COR-L47 (cell line): Measurements from ENCODE around the gene SERPINA4.

Source experiments
- DNase-seq: peaks from one replicate; lab custom pipeline; 2025; lab: John Stamatoyannopoulos, UW

The SERPINA4 gene

DNA sequence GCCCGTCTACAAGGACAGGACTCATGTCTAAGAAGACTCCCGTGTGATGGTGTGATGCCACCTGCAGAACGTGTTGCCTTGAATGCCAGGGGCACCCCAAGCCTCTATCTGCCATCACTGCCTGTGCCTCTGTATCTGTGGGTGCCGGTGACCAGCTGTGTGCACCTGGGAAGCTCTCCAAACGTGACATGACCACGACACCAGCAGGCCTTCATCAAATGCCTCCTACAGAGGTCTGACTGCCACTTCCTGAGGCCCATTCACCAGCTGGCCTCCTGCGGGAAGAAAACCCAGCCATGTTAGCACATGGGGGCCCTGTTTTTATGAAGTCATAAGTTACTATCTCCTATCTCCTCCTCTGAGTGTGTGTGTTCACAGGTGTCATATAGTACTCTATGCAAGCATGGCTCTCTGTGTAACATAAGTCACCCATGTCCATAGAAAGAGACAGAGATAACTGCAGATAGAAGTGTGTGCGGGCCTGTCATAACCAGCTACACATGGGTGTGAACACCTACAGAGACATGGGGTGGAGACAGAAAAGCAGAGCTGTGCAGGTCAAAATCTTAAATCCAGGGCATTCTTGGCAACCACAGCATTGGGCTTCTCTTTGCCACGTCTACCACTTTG is 18.3 kb upstream of the SERPINA4 start:
- DNase-seq = no peak

DNA sequence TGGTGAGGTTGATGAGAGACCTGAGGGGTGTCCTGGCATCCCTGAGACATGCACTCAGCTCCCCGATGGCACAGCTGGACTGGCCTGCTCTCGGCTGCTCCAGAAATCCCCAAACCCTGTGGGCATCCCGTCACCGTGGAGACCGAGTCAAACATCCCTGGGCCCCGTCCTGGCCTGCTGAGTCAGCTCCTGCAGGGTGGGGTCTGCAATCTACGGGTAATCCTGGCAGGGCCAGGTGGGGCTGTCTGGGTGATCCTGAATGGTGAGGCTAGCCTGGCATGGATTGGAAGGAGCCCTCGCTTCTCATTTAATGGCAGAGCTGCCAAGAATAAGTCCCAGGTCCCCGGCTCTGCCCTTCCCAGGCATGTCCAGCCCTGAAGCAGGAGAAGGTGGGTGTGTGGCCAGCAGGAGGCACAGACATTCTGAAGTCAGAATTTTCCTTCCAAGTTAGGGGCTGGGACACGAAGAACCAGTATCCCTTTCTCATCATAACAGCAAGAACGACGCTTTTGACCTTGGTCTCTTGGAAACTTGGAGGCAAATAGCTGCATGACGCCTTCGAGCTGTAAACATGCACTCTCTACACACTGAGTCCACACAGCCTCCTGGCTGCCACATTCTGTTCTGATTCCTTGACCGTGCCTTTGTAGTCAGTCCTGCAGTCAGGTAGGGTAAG is 17.7 kb upstream of the SERPINA4 start:
- no peak for DNase-seq

DNA sequence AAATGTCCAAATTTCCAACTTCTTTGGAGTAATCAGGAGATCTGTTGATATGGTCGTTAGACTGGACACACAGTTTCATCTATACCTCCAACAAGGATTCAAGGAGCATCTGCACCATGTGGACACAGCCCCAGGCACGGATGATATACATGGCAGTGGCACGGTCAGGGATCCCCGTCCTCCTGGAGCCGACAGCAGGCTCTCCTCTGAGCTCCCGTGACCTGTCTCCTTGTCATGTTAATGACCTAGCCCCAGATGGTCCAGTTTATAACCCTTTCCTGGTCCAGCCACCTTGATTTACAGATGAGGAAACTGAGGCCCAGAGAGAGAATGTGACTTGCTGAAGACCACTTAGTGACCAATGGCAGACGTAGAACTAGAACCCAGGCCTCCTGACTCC is 16.5 kb upstream of the SERPINA4 start:
- no peak for DNase-seq

DNA sequence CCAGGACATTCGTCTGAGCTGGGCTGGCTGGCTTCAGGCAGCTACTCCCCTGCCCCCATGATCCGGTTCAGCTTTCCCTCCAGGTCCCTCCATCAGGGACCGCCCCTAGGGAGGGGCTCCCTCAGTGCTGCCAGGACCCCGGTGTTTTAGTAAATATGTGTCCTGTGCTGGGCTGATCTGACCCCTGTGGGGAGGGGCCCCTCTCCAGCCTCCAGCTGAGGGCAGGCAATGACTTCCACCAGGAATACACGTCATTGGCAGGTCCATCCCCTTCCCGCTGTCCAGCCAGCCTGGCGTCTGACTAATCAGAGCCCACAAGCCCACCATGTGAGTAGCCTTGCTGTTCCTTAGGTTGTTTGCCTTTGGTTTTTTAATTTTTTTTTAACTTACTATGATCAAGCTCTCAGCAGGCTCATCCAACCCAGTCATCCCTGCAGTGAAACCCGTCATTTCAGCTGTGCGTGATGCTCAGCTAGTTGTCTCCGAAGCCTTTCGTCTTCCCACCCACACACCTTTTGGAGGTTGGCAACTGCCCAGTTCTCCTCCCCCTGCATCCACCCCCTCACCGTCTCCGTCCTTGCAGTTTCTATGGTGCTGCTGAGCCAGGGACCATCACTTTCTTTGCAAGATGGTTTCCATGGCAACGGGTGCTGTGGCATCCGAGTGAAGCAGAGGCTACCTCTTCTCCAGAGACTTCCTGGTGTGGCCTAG is 16.0 kb upstream of the SERPINA4 start:
- DNase-seq = peak; percentile 68

DNA sequence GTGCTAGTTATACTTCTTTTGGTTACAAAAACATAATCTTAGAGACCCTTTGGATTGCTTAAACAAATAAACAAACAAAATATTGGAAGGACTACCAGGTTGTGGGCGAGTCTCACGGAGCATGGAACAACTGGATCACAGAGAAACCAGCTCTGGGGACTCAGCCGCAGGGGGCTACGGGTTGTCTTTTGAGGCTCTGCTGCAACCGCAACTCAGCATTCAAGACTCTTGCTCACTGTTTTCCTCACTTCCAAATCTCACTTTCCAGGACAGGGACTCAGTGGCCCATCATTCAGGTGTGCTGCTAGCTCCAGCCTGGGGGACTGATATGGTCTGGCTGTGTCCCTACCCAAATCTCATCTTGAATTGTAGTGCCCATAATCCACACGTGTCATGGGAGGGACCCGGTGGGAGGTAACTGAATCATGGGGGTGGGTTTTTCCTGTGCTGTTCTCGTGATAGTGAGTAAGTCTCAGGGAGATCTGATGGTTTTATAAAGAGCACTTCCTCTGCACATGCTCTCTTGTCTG is 14.0 kb upstream of the SERPINA4 start:
- no peak for DNase-seq

DNA sequence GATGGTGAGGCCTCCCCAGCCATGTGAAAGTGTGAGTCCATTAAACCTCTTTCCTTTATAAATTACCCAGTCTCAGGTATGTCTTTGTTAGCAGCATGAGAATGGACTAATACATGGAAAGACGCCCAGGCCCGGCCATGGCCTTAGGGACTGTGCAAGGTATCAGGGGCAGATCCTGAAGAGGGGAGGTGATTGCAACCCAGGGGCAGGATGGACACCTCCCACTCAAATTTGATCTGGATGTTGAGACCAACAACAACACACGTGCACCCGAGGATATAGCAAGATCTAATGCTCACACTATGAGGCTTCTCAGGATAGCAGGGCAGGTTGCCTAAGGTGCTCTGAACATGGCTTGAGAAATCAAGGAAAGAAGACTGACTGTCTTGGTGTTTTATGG is 13.5 kb upstream of the SERPINA4 start:
- no peak for DNase-seq

DNA sequence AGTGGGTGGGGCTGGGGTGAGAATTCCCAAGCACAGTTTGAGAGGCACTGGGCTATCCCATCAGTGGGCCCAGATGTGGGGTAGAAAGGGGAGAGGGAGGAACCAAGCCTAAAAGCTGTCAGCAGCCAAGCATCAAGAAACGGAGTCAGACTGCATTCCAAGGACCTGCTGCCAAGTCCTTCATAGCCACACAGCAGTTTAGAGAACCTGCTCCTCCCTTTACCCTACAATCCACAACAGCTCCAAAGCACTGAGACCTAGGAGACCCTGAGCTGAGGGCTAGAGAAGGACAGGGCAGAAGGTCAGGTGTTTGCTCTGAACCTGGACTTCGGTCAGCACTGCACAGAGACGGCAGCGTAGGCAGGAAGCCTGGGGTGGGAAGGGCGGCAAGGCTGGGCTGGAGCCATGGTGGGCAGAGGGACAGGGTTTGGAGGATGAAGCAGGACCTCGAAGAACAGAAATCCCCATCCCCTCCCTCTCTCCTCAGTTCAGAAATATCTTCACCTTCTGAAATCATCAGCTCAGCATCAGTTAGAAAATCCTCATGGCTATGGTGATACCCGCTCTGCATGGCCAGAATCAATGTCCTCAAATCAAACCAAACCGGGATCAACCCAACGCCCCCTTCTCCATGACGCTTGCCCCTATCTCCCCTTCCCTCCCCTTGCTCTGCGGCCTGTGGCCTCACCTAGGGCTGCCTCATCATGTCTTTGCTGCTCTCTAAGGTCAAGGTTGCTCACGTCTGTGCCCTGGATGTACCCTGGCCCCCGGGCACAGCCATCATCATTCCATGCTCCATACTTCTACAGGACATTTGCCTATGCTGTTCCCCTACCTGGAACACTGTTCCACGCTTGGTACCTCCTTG is 12.9 kb upstream of the SERPINA4 start:
- no peak for DNase-seq

DNA sequence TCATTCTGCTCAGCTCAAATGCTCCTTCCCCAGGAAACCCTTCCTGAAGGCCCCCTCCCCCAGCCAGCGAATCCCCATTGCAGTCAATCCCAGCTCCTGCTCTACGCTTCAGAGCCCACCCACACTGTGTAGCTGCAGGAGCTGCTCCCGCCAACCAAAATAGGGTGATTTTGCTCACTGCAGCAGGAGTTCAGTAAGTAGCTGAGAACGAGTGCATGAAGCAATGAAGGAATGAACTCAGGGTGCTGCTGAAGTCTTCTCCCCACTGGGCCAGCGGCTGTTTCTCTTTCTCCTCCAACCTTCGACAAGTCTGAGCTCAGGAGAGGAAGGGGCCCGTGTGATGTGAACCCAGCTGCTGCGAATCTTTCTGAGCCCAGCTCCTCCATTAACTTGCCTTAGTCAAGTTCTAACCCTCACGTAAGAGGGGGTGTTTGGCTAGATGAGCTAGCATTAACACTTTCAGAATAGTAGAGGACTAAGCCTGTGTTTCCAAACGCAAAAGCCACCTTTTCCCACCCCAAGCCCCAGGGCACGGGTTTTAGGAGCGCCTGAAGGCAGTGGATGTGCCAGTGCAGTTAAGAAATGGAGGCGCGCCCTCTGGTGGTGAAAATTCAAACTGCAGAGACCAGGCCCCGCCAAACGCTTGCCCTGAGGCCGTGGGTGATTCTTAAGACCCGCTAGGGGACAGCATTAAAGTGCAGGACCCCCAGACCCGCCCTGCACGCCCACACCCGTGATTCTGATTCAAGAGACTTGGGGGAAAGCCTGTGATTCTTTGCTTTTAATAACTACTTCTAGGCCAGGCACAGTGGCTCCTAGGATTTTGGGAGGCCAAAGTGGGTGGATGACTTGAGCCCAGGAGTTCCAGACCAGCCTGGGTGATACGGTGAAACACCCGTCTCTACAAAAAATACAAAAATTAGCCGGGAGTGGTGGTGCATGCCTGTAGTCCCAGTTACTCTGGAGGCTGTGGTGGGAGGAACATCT is 11.9 kb upstream of the SERPINA4 start:
- DNase-seq = peak; percentile 55

DNA sequence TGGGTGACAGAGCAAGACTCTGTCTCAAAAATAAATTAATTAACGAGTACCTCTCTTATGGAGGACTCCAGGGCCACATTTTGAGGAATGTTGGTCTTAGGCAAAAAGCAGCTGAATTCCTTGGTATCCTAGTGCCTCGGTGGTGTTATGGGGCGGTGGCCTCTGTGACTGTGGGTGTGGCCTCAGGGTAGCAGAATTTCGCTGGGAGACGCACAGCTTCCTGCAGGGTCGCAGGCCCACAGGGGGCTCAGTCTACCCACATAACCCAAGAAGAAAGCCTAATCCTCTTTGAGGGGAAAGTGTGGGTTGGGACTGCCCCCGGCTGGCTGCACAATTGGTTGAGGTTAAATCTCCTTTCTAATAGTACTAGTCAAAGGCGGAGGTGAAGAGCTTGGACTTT is 11.2 kb upstream of the SERPINA4 start:
- DNase-seq = no peak

DNA sequence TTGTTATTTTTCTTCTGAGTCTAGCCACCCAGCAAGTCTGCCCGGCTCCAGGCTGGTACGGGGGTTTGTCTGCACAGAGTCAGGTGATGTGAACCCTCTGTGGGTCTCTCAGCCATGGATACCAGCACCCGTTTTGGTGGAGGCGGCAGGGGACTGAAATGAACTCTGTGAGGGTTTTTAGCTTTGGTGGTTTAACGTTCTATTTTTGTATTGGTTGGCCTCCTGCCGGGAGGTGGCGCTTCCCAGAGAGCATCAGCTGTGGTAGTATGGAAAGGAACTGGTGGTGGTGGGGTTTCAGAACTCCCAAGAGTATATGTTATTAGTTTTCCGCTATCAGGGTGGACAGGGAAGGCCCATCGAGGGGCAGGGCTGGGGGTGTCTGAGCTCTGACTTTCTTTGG is 5.3 kb upstream of the SERPINA4 start:
- DNase-seq = no peak

DNA sequence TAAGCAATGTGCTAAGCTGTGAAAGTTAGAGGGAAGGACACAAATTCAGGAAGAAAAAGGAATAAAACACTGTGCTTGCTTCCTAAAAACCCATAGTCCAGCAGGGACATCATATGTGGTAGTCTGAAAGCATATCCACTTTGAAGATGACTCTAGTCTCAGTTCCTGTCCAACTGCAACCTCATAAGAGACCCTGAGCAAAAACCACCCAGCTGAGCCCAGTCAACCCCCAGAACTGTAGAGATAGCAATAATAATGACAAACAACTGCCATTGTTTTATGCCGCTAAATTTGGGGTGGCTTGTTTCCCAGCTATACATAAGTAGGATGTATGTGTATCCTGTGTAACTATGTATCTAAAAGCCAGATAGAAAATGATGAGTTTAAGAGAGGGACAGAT is 3.9 kb upstream of the SERPINA4 start:
- no peak for DNase-seq

DNA sequence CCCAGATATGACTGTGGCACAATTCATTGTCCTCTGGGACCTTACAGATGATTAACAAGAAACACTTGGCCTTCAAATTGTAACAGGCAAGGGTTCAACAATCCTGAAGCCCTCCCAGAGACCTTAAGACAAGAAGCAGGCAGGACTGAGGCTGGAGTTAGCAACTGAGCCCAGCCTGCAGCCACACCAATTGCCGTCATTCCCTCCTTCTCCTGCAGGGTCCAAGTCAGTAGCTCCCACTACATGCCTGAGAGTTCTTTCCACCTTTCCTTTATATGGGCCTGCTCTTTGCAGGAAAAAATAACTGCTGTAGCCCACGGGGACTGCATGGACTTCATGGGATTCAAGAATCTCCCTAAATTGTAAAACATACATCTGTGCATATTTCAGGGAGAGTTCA is 2.4 kb upstream of the SERPINA4 start:
- no peak for DNase-seq

DNA sequence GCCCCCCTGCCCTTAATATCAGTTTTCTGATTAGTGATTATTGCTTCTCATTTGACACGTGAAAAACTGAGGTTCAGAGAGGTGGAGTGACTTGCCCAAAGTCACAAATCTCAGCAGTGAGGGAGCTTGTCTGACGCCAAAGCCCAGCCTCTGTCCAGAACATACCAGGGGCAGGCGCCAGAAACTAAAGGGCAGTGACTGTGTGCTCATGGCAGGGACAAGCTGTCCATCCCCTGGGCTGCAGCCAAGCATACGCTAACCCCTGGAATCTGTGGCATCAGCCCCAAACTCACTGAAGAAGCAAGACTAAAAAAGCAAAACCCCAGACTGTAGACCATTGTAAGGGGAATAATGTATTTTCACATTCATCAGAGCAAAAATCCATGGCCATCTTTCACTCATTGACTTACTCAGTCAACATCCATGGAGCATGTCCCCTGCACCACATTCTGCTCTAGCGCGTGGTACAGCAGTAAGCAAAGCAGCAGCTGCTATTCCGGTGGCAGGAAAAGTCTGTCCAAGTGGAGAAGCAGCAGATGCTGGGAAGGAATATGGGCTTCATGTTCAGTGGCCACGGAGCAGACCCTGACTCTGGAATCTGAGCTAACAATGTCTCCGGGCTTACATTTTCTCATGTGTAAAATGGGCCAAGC is 1.5 kb upstream of the SERPINA4 start:
- DNase-seq = no peak

DNA sequence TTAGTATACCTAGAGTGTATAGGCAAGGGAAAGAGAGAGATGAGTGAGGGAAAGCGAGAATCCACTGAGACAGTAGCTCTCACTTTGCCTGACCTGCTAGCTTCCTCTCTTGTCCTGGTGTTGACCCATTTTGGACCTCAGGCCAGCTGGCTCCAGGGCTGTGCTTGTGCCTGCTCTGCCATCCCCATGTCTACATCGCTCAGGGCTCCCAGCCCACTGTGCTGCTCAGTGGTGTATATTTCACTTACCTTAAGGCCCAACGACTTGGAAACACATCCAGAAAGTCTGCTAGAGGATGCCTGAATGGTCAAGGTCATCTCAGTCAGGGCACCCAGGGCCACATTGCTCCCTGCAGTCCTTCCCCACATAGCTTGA is 964 bp upstream of the SERPINA4 start:
- no peak for DNase-seq

DNA sequence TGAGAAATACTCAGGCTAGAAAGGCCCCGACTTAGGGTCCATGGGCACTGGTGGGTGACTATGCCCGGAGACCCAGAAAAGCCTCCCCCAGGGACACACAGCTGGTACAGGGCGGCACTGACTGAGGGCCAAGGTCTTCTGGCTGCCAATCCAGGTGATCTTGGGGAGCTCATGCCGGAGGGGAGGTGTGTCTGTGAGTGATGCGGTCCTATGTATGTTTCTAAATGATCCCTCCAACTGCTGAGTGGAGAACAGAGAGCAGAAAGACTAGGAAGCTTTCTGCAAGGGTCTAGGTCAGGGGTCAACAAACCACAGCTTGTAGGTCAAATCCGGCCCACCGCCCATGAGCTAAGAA is 391 bp downstream of the SERPINA4 start:
- no peak for DNase-seq

DNA sequence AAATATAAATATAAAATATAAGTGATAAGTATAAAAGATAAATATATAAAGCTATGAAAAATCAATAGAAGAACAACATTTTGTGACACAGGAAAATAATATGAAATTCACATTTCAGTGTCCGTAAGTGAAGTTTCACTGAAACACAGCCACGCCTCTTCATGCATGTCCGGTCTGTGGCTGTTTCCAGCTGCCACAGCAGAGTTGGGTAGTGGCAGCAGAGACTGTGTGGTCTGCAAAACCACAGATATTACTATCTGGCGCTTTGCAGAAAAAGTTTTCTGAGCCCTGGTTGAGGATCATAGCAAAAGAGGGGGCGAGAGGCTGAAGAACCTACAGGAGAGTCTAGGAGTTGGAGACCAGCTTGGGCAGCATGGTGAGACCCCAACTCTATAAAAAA is 780 bp downstream of the SERPINA4 start:
- no peak for DNase-seq

DNA sequence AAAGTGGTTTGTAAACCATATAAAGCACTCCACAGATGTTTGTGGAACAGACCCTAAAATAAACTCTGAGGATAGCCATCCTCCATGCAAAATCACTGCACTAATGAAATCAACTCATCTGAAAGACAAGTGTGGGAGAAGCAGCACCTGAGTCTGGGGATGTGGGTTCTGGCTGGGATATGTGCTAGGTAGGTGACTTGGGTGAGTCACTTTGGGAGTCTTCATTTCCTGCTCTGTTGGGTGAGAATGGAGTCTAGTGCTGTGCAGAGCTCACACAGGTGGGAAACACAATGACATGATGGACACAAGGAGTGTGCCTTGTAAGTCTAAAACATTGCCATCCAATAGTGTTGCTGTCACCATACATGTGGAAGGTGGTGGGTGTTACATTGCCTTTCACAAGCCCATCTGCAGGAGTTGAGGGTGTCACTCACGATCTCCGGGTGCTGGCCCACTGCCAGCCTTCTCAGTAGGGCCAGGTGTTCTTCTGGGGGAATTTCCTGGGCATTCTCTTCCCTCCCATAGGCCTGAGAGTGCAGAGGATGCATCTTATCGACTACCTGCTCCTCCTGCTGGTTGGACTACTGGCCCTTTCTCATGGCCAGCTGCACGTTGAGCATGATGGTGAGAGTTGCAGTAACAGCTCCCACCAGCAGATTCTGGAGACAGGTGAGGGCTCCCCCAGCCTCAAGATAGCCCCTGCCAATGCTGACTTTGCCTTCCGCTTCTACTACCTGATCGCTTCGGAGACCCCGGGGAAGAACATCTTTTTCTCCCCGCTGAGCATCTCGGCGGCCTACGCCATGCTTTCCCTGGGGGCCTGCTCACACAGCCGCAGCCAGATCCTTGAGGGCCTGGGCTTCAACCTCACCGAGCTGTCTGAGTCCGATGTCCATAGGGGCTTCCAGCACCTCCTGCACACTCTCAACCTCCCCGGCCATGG is 2.0 kb downstream of the SERPINA4 start:
- no peak for DNase-seq

DNA sequence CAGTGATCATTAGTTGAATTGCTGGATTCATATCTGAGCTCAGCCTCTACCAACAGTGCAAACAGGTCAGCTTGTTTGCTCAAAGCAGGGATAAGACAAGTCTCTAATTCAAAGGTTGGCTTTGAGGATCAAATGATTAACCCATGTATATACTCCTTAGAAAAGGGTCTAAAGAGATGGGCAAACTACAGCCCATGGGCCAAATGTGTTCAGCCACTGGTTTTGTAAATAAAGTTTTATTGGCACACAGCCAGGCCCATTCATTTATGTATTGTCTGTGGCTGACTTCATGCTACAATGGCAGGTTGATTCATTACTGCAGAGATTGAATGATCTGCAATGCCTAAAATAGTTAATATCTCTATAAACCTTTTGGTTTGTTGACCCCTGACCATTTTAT is 3.1 kb downstream of the SERPINA4 start:
- DNase-seq = no peak

DNA sequence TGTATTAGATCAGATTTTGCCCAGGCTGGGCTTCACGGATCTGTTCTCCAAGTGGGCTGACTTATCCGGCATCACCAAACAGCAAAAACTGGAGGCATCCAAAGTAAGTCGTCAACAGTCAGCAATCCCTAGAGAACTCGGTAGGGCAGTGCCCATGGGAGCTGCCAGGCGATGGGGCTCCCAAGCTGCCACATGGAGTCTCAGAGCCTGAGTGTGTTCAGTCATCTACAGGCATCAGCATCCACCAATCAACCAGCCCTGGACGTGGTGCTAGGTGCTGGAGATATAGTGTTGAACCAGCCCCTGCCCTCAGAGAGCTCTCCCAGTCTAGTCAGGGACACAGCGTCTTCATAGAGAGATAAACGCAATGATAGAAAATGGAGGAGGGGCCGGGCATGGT is 6.9 kb downstream of the SERPINA4 start:
- DNase-seq = no peak
